Stimulated activated CD4-positive, alpha-beta T cell treated with anti-CD3 and anti-CD28 coated beads, TNF-alpha, amount 100 ng/mL, for 24 hours (primary cell): ENCODE measurements around the gene ANO7.

Experiments used
- DNase-seq, 3 experiments: peaks; one replicate each; pipeline ENCODE4 v3.0.0-alpha.2; 2020; ENCODE audit warnings: low read depth in 3 of 3

ANO7 gene

GRCh38 chr2:241272303-241273209 lies 84.1 kb downstream of the ANO7 start:
- peak in 2 of 3 experiments; percentile 19 to 52 for DNase-seq

- no peak for DNase-seq
Observed at GRCh38 chr2:241273210-241274020, 84.9 kb downstream of the ANO7 start.

- no peak for DNase-seq
Observed at GRCh38 chr2:241274127-241274526, 85.7 kb downstream of the ANO7 start.
